Right lobe of liver (tissue), 6 donors: ENCODE data around the gene XPO6. TPM values are rescaled to one million over a fixed set of nuclear protein-coding genes. Genes with fewer than 3 reads are reported as not detected.

Source experiments
- ATAC-seq, 4 donors: fragments of 200-7000 bp; cut with Tn5 transposase; one replicate each; pipeline ENCODE4 v1.9.1; 2020; ENCODE audit warnings: mild to moderate bottlenecking in 4 of 4, moderate library complexity in 4 of 4
- DNase-seq, 3 donors: peaks; one replicate each; pipeline ENCODE4 v3.0.0-alpha.2; 2020
- H3K27ac ChIP-seq, 3 donors: fragments of 200-600 bp; one replicate each; pipeline ENCODE4 v1.8.0; 2022
- H3K27me3 ChIP-seq, 2 donors: fragments of 200-600 bp; one replicate each; pipeline ENCODE4 v1.8.0; 2022
- H3K36me3 ChIP-seq, 4 donors: fragments of 200-600 bp; sonication (generic) in 1 of 4; one replicate each; pipeline versions ENCODE4 v1.5.1 to v1.8.0; 2017 to 2022; ENCODE audit warnings: control low read depth in 1 of 4
- H3K4me1 ChIP-seq, 4 donors: fragments of 200-600 bp; sonication (generic) in 1 of 4; one replicate each; pipeline versions ENCODE4 v1.5.1 to v1.8.0; 2017 to 2022; ENCODE audit warnings: control low read depth in 1 of 4
- H3K4me3 ChIP-seq, 3 donors: fragments of 200-600 bp; one replicate each; pipeline ENCODE4 v1.8.0; 2022
- H3K9me3 ChIP-seq, 4 donors: fragments of 200-600 bp; sonication (generic) in 1 of 4; one replicate each; pipeline versions ENCODE4 v1.5.1 to v1.8.0; 2017 to 2022; ENCODE audit warnings: control low read depth in 1 of 4
- CTCF ChIP-seq, 4 donors: fragments of 200-600 bp in 3 of 4; fragments of 450-650 bp in 1 of 4; IDR thresholded peaks; one replicate each; pipeline versions ENCODE4 v1.5.1 to v1.8.0; 2016 to 2022; ENCODE audit warnings: antibody characterized with exemption in 4 of 4, mild to moderate bottlenecking in 2 of 4
- POLR2A ChIP-seq: fragments of 450-650 bp; IDR thresholded peaks from one replicate; pipeline ENCODE4 v1.6.1; 2017; ENCODE audit warnings: antibody characterized with exemption, mild to moderate bottlenecking
- WGBS: methylation state at CpG from one replicate; pipeline ENCODE4 v1.1.6; 2018; ENCODE audit warnings: low coverage, low lambda C conversion rate; ENCODE audit not compliant: insufficient coverage; ENCODE audit errors: missing lambda C conversion rate; 5-methylcytosine and 5-hydroxymethylcytosine counted together
- intact Hi-C, 2 donors: fragments of 100-400 bp; cut with DNase I; formaldehyde crosslinking; loops; one replicate each; pipeline versions ENCODE4 v1.11.2 to v1.14.1; 2022
- total RNA-seq, 6 experiments: library from RNA; depleted of rRNA in 2 of 6; stranded (reverse); fragments of >200 nt in 2 of 6; fragmentation: NEBNext Ultra II Directional in 3 of 6; extraction: Animal tissue kit (Norgen Biotek cat#: 25700) in 3 of 6; gene quantifications; one replicate each; pipeline versions ENCODE4 v1.1.0 to v1.2.4, GENCODE V29; 2016 to 2023
- donor health status: DM: no; HTN: yes; CAD: no.
- donor health status: DM: no; HTN: no; CAD: no.
- donor health status: DM: no; HTN: no; CAD: no.
- donor health status: DM: no; HTN: yes; CAD: no.
- donor health status: DM: no; HTN: yes; CAD: no.

XPO6 gene
- total RNA-seq, 6 experiments from 2014 or later, result 41.8 to 62.1 (median 51.3) TPM

DNA sequence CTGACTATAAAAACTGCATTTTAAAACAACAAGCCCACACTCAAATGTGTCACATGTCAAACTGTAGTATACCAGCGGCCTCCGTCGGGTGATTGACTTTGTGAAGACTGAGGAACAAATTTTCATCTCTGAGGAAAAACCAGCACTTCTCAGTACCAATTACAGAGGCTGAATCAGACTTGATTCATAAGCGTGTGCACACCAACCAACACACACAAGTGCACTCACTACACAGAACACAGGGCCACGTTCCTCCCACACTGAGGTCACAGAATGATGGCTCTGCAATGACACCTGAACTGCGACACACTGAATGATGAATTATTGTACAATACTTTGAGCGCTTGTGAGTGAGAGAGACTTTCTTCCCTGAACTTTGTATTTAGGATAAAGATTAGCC, 29.6 kb downstream of the XPO6 start:
- TF ChIP-seq CTCF (IDR thresholded peaks at IDR 0.05) (no peak), POLR2A (no peak)

GRCh38 chr16:28181515-28181914, 30.2 kb downstream of the XPO6 start:
- WGBS, result 71% methylated on average over 1 of the region's 2 CpGs
- intact Hi-C loops, result no loop called here
- H3K9me3 ChIP-seq, result no peaks in the 10 kb centered on the region
- H3K4me1 ChIP-seq, result peaks cover 0 to 10% (median 7%) of the 10 kb centered on the region in 4 donors
- H3K27me3 ChIP-seq, result no peaks in the 10 kb centered on the region
- H3K27ac ChIP-seq, result no peak overlapping the region
- no peak for TF ChIP-seq POLR2A
- TF ChIP-seq CTCF (IDR thresholded peaks at IDR 0.05), result no peak
- DNase-seq, result no peak
- ATAC-seq, result peak; percentile 33 to 81 (median 61)
- no peak overlapping the region for H3K4me3 ChIP-seq
- no peaks in the 10 kb centered on the region for H3K36me3 ChIP-seq

More for the DNA sequence above, 29.6 kb downstream of the XPO6 start:
- peak in 1 of 3 donors; percentile 10 for DNase-seq
- peak in 1 of 4 donors; percentile 13 for ATAC-seq
- no peak overlapping the region for H3K27ac ChIP-seq
- H3K4me3 ChIP-seq, result no peak overlapping the region
- H3K4me1 ChIP-seq, result peaks cover 0 to 10% (median 7%) of the 10 kb centered on the region in 4 donors
- intact Hi-C loops, result no loop called here
- H3K27me3 ChIP-seq, result no peaks in the 10 kb centered on the region
- no peaks in the 10 kb centered on the region for H3K36me3 ChIP-seq
- no peaks in the 10 kb centered on the region for H3K9me3 ChIP-seq
- WGBS, result 92% methylated on average over 5 of the region's 7 CpGs

DNA sequence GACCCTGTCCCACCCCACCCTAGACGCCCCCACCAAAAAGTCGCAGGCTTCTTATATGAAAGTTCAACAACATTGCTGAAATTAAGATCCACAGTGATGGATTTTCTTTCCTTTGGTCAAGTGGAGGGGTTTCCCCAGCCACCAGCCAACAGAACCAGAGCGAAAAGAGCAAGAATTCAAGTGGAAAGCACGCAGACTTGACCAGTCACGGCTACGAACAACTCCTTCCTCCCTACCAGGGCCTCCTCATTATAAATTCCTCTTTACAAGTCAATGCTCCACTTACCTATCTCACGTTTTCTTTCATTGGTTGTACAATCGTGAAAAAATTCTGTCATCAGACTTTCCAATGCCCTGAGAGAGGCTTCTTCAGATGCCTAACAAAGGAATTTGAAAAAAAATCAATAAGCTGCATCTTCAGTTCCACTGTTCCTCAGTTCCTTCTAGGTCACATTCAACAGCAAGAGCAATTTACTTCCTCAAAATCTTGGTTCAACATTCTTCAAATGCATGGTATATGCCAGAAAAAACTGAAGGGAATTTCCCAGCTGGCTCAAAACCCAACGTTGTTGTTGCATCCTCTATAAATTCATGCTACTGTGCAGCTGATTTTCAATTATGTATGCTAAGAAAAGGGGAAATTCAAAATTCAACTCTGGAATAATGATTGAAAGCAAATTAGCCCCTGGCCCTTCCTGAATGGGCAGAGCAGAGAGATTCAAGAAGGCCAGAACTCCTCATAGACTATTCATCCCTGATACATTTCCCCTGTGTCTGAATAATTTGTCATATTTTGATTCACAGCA, 30.9 kb downstream of the XPO6 start:
- DNase-seq, result no peak
- WGBS, result 64% methylated on average over 9 of the region's 9 CpGs
- TF ChIP-seq CTCF (IDR thresholded peaks at IDR 0.05), result no peak
- Histone ChIP-seq H3K9me3 (no peaks in the 10 kb centered on the region), H3K27me3 (no peaks in the 10 kb centered on the region), H3K4me3 (no peak overlapping the region), H3K27ac (no peak overlapping the region), H3K36me3 (peaks cover 0 to 4% (median 0%) of the 10 kb centered on the region in 4 donors), H3K4me1 (peaks cover 0 to 10% (median 7%) of the 10 kb centered on the region in 4 donors)
- ATAC-seq, result peak in 2 of 4 donors; percentile 49 to 65
- intact Hi-C loops, result no loop called here

DNA sequence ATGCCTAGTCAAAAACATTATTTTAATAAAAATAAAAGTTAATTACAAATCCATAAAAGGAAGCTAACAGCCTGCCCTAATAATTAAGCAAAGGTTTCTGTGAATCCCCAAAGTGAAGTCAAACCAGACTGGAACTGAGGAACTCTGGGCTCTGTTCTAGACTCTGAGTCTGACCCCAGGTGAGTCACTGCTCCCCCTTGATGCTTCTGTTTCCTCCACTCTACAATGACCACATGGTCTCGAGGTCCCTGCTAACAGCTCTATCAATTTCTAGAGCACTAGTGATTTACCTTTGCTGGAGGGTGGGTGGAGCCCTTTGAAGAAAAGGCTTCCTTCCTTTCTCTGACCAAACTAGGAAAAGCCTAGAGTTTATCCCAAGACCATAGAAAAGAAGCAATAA, 32.4 kb downstream of the XPO6 start:
- 67% methylated on average over 1 of the region's 1 CpG for WGBS

More for the DNA sequence above, 32.4 kb downstream of the XPO6 start:
- Histone ChIP-seq H3K27ac (no peak overlapping the region), H3K4me3 (no peak overlapping the region), H3K36me3 (peaks cover 0 to 15% (median 0%) of the 10 kb centered on the region in 4 donors), H3K4me1 (peaks cover 0 to 10% (median 7%) of the 10 kb centered on the region in 4 donors), H3K27me3 (no peaks in the 10 kb centered on the region), H3K9me3 (no peaks in the 10 kb centered on the region)
- intact Hi-C loops, result no loop called here
- no peak for DNase-seq
- no peak for TF ChIP-seq CTCF (IDR thresholded peaks at IDR 0.05)
- no peak for TF ChIP-seq POLR2A
- ATAC-seq, result no peak
